ENCODE results near the gene PLEKHN1.

Gene PLEKHN1, protein sequence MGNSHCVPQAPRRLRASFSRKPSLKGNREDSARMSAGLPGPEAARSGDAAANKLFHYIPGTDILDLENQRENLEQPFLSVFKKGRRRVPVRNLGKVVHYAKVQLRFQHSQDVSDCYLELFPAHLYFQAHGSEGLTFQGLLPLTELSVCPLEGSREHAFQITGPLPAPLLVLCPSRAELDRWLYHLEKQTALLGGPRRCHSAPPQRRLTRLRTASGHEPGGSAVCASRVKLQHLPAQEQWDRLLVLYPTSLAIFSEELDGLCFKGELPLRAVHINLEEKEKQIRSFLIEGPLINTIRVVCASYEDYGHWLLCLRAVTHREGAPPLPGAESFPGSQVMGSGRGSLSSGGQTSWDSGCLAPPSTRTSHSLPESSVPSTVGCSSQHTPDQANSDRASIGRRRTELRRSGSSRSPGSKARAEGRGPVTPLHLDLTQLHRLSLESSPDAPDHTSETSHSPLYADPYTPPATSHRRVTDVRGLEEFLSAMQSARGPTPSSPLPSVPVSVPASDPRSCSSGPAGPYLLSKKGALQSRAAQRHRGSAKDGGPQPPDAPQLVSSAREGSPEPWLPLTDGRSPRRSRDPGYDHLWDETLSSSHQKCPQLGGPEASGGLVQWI

GRCh38 chr1:966135-966703, at the start of gene PLEKHN1:
Gene PLEKHN1, plus strand, starts transcription at chr1:966482. Its CDS starts 50 bp downstream, at chr1:966532.
- DNase-seq (ENCODE audit: extremely low read depth, low read depth) = no peak
- TF ChIP-seq, protein P1, sequence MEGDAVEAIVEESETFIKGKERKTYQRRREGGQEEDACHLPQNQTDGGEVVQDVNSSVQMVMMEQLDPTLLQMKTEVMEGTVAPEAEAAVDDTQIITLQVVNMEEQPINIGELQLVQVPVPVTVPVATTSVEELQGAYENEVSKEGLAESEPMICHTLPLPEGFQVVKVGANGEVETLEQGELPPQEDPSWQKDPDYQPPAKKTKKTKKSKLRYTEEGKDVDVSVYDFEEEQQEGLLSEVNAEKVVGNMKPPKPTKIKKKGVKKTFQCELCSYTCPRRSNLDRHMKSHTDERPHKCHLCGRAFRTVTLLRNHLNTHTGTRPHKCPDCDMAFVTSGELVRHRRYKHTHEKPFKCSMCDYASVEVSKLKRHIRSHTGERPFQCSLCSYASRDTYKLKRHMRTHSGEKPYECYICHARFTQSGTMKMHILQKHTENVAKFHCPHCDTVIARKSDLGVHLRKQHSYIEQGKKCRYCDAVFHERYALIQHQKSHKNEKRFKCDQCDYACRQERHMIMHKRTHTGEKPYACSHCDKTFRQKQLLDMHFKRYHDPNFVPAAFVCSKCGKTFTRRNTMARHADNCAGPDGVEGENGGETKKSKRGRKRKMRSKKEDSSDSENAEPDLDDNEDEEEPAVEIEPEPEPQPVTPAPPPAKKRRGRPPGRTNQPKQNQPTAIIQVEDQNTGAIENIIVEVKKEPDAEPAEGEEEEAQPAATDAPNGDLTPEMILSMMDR (IDR thresholded peaks at IDR 0.05; ENCODE audit: low read depth, low read length) = no peak

- no peak for DNase-seq (ENCODE audit: extremely low read depth, low read depth)
- TF ChIP-seq, protein P1 (IDR thresholded peaks at IDR 0.05; ENCODE audit: low read depth, low read length) = no peak
Measured at GRCh38 chr1:917076-917459, 49.2 kb upstream of the PLEKHN1 start.

DNA sequence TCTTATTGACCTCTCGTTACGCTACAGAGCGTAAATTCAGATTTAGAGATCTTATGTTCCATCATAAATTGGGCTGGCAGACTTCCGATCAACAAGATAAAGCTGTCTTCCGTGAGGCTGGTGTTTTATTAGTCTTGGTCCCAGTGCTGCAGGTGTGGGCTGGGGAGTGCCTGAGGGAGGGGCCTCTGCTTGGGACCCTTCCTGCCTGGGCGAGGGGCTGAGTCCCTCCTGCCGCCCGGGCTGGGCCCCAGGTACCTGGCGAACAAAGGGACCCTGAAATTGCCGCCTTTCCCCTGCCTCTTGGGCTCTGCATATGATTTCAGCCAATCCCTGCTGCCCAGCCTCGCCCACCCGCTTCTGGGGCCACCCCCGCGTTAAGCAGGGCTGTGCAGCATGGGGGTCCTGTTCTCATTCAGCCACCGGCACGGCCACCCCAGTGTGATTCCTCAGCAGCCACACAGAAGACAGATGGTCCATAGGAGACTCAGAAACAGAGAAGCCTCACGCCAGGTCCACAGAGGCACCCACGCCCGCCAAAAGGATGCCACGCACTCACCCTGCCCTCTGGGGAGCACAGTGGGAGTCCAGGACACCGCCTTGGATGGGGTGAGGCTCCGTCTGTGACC, 48.7 kb upstream of the PLEKHN1 start:
- TF ChIP-seq, protein P1 (IDR thresholded peaks at IDR 0.05; ENCODE audit: low read depth, low read length) = no peak
- DNase-seq (ENCODE audit: extremely low read depth, low read depth) = no peak

- DNase-seq (ENCODE audit: extremely low read depth, low read depth) = no peak
- TF ChIP-seq, protein P1 (IDR thresholded peaks at IDR 0.05; ENCODE audit: low read depth, low read length) = no peak
Measured at GRCh38 chr1:918353-918752, 47.9 kb upstream of the PLEKHN1 start.

DNA sequence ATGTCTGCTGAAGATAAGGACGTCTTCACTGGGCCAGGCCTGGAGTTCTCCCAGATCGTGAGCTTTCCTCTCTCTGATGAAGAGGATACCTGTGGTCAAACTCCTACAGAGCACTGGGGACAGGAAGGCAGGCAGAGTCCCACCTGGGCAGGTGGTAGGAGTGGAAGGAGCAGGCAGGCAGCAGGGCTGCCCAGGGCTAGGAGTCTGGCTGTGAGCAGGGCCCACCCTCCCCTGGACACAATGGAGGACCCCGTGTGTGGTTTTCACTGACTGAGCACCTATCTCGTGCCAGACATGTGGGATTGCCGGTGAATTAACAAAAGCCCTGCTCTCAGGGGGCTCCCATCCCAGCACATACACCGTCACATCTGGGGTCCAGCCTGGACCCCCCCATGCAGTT, 47.4 kb upstream of the PLEKHN1 start:
- TF ChIP-seq, protein P1 (IDR thresholded peaks at IDR 0.05; ENCODE audit: low read depth, low read length) = no peak

DNA sequence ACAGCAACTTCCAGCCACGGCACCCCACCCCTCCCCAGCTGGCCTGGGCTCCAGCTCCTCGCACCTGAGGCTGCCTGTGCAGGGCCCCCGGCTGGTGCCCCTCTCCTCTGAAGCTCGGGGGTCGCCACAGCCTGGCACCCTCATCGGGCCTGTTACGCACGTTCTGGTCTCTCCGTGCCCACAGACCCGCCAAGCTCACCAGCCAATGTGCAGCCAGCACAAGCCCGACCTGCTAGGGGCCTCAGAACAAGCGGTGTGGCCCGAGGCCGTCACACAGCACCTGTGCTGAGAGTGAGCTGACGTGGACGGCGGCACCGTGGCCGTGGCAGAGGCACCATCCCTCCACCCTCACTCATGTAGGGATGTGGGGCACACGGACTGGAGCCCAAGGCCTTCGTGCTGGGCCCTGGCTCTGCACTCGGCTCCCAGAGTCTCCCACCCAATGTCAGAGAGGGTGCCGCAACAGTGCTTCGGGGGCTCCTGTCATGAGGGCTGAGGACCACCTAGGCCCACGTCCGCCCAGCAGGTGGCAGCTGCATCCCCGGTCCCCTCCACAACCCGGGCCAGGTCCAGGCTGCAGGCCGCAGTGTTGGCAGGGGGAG, 46.9 kb upstream of the PLEKHN1 start:
- no peak for DNase-seq (ENCODE audit: extremely low read depth, low read depth)
- TF ChIP-seq, protein P1 (IDR thresholded peaks at IDR 0.05; ENCODE audit: low read depth, low read length) = peak; percentile 2

More for the DNA sequence above, 47.4 kb upstream of the PLEKHN1 start:
- DNase-seq (ENCODE audit: extremely low read depth, low read depth) = no peak
